Effector memory CD8-positive, alpha-beta T cell (primary cell): ENCODE measurements around the gene RAPGEF3.

ENCODE experiments used
- ATAC-seq: fragments of 150-1000 bp; cut with Tn5 transposase; replicated peaks from 2 replicates; pipeline ENCODE4 v1.10.0; 2021; ENCODE audit warnings: mild to moderate bottlenecking, moderate library complexity
- DNase-seq, 3 experiments: peaks; one replicate each; pipeline ENCODE4 v3.0.0; 2021
- H3K27ac Mint-ChIP-seq, 2 donors: one replicate each; pipeline ENCODE4 v1.8.0; 2022; ENCODE audit warnings: mild to moderate bottlenecking in 2 of 2, mixed read lengths in 2 of 2, moderate library complexity in 2 of 2
- H3K27me3 Mint-ChIP-seq, 2 donors: one replicate each; pipeline ENCODE4 v1.8.0; 2022; ENCODE audit warnings: mixed read lengths in 2 of 2
- H3K36me3 Mint-ChIP-seq: one replicate; pipeline ENCODE4 v1.8.0; 2022; ENCODE audit warnings: mild to moderate bottlenecking, moderate library complexity, mixed read lengths; ENCODE audit not compliant: insufficient read depth
- H3K4me1 Mint-ChIP-seq, 2 donors: one replicate each; pipeline ENCODE4 v1.8.0; 2022; ENCODE audit warnings: low read depth in 2 of 2, mixed read lengths in 2 of 2
- H3K4me3 Mint-ChIP-seq, 2 donors: one replicate each; pipeline ENCODE4 v1.8.0; 2022; ENCODE audit warnings: mild to moderate bottlenecking in 2 of 2, mixed read lengths in 2 of 2, moderate library complexity in 2 of 2
- H3K9me3 Mint-ChIP-seq, 2 donors: one replicate each; pipeline ENCODE4 v1.8.0; 2022; ENCODE audit warnings: mixed read lengths in 2 of 2

RAPGEF3 gene

GRCh38 chr12:47734725-47735480, 23.8 kb downstream of the RAPGEF3 start:
- H3K4me1 Mint-ChIP-seq: peaks cover 6 to 15% of the 10 kb centered on the region in 2 donors
- H3K4me3 Mint-ChIP-seq: no peak overlapping the region
- no peak overlapping the region for H3K27ac Mint-ChIP-seq
- no peaks in the 10 kb centered on the region for H3K9me3 Mint-ChIP-seq
- DNase-seq (no peak), ATAC-seq (no peak)
- H3K36me3 Mint-ChIP-seq: no peaks in the 10 kb centered on the region
- H3K27me3 Mint-ChIP-seq: peaks cover 0 to 7% of the 10 kb centered on the region in 2 donors

DNA sequence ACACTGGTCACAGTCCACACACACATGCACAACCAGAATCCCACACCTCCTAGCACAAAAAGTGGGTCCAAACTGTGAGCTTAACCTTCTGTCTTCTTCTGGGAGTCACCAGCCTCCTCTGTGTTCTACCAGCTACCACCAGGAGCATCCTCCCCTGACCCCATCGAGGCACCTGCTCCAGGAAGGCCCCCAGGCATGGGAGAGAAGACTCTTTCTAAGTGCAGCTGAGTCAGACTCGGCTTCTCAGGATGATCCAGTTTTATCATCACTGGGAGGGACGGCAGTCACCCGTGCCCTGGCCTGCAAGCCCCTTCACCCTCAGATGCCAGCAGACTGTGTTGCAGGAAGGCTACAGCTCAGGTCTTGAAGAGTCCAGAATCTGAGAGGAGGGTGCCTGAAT, 25.5 kb downstream of the RAPGEF3 start:
- no peaks in the 10 kb centered on the region for H3K9me3 Mint-ChIP-seq
- H3K27ac Mint-ChIP-seq: no peak overlapping the region
- DNase-seq (no peak), ATAC-seq (no peak)
- no peaks in the 10 kb centered on the region for H3K36me3 Mint-ChIP-seq
- no peak overlapping the region for H3K4me3 Mint-ChIP-seq
- peaks cover 2 to 9% of the 10 kb centered on the region in 2 donors for H3K4me1 Mint-ChIP-seq
- H3K27me3 Mint-ChIP-seq: peaks cover 0 to 7% of the 10 kb centered on the region in 2 donors

DNA sequence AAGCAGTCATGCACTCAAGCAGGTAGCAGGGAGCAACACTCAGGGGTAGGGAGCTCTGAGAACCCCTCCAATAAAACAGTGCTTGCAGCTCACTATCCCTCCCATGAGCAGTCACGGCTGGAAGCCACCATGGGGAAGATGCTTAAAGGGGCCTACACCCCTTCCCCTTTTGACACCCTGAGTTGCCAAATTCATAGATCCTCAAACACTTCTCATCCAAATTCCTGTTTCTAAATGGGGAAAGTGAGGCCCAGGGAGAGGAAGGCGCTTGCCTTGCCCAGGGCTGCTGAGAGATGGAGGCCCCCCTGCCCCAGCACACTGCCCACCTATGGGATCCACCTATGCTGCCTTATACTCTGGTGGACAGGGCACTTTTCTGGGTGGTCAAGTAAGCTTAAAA, 26.2 kb downstream of the RAPGEF3 start:
- Mint-ChIP-seq H3K27me3 (peaks cover 0 to 5% of the 10 kb centered on the region in 2 donors), H3K36me3 (no peaks in the 10 kb centered on the region), H3K4me3 (no peak overlapping the region), H3K9me3 (no peaks in the 10 kb centered on the region), H3K27ac (no peak overlapping the region), H3K4me1 (peaks cover 2 to 7% of the 10 kb centered on the region in 2 donors)
- no peak for ATAC-seq
- DNase-seq: no peak

GRCh38 chr12:47731723-47732122, 27.0 kb downstream of the RAPGEF3 start:
- Mint-ChIP-seq H3K9me3 (no peaks in the 10 kb centered on the region), H3K4me3 (no peak overlapping the region), H3K27ac (no peak overlapping the region), H3K36me3 (no peaks in the 10 kb centered on the region), H3K27me3 (no peaks in the 10 kb centered on the region), H3K4me1 (peaks cover 0 to 2% of the 10 kb centered on the region in 2 donors)
- ATAC-seq (no peak), DNase-seq (no peak)

GRCh38 chr12:47730341-47730744, 28.3 kb downstream of the RAPGEF3 start:
- H3K4me1 Mint-ChIP-seq: no peaks in the 10 kb centered on the region
- H3K9me3 Mint-ChIP-seq: no peaks in the 10 kb centered on the region
- H3K27ac Mint-ChIP-seq: no peak overlapping the region
- no peak overlapping the region for H3K4me3 Mint-ChIP-seq
- H3K27me3 Mint-ChIP-seq: peaks cover 0 to 2% of the 10 kb centered on the region in 2 donors
- no peak for DNase-seq
- no peak for ATAC-seq
- H3K36me3 Mint-ChIP-seq: no peaks in the 10 kb centered on the region

DNA sequence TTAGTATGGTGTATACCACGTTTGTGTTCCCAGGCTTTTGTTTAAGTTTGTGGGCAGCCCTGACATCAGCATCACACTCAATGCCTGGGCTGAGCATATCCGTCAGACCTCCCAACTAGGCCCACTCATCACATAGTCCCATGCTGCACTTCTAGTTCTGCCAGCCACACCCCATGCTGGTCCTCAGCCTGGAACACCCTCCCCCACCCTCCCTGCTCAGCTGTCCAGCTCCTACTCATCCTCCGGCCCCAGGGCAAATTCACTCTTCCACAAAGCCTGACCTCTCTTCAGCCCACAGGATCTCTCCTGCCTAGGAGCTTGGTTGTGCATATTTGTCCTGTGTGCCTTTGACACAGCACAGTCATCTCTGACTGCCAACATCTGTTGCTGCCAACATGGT, 29.4 kb downstream of the RAPGEF3 start:
- Mint-ChIP-seq H3K4me3 (no peak overlapping the region), H3K9me3 (no peaks in the 10 kb centered on the region), H3K27ac (no peak overlapping the region), H3K4me1 (peaks cover 4 to 7% of the 10 kb centered on the region in 2 donors), H3K36me3 (no peaks in the 10 kb centered on the region), H3K27me3 (peaks cover 0 to 13% of the 10 kb centered on the region in 2 donors)
- no peak for ATAC-seq
- no peak for DNase-seq

DNA sequence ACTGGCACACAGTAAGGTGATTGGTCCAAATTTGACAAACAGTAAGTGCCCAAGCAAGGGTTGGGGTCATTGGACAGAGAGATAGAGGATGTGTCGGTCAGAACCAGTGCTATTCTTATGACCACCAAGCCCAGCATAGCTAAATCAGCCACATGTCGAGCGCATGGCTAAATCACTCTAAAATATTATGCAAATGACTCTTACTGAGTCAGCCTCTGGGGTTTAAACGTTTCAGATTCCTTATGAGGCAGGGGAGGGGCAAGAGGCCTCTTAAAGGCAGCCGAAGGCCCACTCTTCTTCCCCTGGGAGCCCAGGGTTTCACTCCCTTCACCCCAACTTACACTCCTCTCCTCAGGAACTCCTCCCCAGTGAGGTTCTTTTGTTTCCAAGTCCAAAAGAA, 32.8 kb downstream of the RAPGEF3 start:
- Mint-ChIP-seq H3K4me3 (no peak overlapping the region), H3K27me3 (peaks cover 0 to 23% of the 10 kb centered on the region in 2 donors), H3K4me1 (peaks cover 29 to 36% of the 10 kb centered on the region in 2 donors), H3K9me3 (no peaks in the 10 kb centered on the region), H3K36me3 (peaks cover 3% of the 10 kb centered on the region), H3K27ac (no peak overlapping the region)
- no peak for DNase-seq
- no peak for ATAC-seq

- Mint-ChIP-seq H3K36me3 (peaks cover 3% of the 10 kb centered on the region), H3K27me3 (peaks cover 0 to 23% of the 10 kb centered on the region in 2 donors), H3K9me3 (no peaks in the 10 kb centered on the region), H3K4me3 (no peak within 1 kb of the TSS), H3K27ac (peak within 1 kb of the TSS; percentile 39 to 73), H3K4me1 (peaks cover 32 to 38% of the 10 kb centered on the region in 2 donors)
- DNase-seq (no peak), ATAC-seq (no peak)
Measured at GRCh38 chr12:47725091-47725772, 33.4 kb downstream of the RAPGEF3 start, which contains the start of gene ENDOU. Gene ENDOU (minus strand): TSS chr12:47725490. CDS start chr12:47725413, 77 bp downstream.

DNA sequence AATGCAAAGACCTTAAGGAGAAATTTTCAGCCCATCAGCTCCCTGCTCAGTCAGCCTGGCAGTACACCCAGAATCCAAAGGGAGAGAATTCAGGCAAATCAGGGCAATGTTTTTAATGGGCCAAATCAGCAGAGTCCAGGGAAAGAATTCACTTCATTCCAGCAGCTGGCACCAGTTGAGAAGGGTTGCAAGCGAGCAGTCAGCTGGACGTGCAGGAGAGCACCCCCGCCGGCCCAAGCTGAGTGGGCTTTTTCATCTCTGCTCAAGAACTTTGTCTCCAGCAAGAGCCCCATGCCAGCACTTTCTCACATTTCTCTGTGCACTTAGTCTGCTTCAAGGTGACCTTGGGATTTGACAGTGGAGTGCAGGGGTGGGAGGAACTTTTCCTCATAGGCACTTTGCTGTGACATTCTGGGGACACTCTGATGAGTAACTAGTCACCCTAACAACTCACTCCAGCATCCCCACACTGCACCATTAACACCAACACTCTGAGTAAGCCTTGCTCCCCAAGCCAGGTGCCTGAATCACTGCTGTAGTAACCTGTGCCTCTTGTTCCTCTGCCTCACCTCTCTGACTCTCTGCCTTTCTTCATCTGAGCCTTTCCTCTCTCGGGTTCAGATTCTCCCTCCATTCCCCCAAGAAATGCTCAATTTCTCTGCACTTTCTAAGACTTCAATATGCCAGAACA, 35.6 kb downstream of the RAPGEF3 start:
- H3K27ac Mint-ChIP-seq: no peak overlapping the region
- DNase-seq: no peak
- H3K4me1 Mint-ChIP-seq: peaks cover 33 to 39% of the 10 kb centered on the region in 2 donors
- H3K4me3 Mint-ChIP-seq: peak overlapping the region in 1 of 2 donors; percentile 28
- peaks cover 0 to 23% of the 10 kb centered on the region in 2 donors for H3K27me3 Mint-ChIP-seq
- H3K9me3 Mint-ChIP-seq: no peaks in the 10 kb centered on the region
- ATAC-seq: no peak
- peaks cover 7% of the 10 kb centered on the region for H3K36me3 Mint-ChIP-seq

DNA sequence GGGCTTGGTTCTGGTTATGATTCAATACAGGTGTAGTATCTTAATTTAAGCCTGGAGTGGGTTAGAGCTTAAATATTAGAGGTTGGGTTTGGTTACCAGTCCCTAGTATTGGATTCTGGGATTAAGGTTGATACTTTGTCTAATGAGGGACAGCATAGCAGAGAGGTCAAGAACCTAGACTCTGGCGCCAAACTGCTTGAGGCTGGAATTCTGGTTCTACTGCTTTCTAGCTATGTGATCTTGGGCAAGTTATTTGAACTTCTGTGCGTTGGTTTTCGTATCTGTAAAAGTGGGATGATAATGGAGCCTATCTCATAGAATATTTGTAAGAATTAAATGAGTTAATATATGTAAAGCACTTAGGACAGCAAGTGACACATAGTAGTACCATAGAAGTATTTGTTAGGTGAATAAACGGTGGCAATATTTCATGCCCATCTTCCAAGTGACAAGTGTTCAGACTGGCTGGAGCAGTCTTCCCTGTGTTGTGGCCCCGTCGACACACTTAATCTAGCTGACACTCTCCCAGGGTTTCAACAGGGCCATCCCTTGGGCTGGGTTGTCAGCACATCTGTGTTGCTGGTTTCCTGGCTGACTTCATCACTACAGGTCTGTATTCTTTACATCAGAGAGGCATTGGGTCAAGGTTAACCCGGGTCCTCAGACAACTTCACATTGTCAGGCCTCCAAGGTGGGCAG, 36.4 kb downstream of the RAPGEF3 start:
- H3K4me1 Mint-ChIP-seq: peaks cover 40 to 44% of the 10 kb centered on the region in 2 donors
- H3K9me3 Mint-ChIP-seq: no peaks in the 10 kb centered on the region
- ATAC-seq (no peak), DNase-seq (no peak)
- peak overlapping the region; percentile 21 to 88 for H3K27ac Mint-ChIP-seq
- H3K4me3 Mint-ChIP-seq: peak overlapping the region; percentile 62 to 77
- peaks cover 7% of the 10 kb centered on the region for H3K36me3 Mint-ChIP-seq
- peaks cover 0 to 23% of the 10 kb centered on the region in 2 donors for H3K27me3 Mint-ChIP-seq

DNA sequence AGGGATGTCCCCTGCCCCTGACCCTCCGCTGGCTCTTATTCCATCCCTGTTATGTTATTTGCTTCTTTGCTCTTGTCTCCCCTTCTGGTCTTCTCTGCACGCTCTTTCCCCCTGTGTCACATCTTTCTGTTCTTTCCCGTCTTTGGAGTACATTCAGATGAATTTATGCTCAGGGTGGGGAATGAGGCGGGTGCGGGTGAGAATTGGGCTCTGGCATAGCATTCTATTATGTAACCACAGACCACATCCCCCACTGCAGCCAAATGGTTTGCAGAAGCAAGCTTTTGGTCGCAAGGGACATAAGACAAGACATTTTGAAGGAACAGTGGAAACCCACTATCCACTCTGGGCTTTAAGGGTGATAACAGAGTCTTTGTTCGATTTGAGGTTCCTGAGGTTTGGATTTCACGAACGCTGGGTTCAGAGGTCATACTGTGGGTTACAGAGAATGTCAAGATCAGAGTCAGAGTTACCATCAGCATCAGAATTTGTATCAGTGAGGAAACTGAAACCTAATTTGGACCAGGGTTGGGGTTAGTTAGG, 37.2 kb downstream of the RAPGEF3 start:
- no peaks in the 10 kb centered on the region for H3K9me3 Mint-ChIP-seq
- H3K27ac Mint-ChIP-seq: peak overlapping the region; percentile 21 to 88
- peaks cover 40 to 44% of the 10 kb centered on the region in 2 donors for H3K4me1 Mint-ChIP-seq
- H3K36me3 Mint-ChIP-seq: peaks cover 7% of the 10 kb centered on the region
- H3K4me3 Mint-ChIP-seq: peak overlapping the region; percentile 62 to 77
- peaks cover 0 to 23% of the 10 kb centered on the region in 2 donors for H3K27me3 Mint-ChIP-seq
- ATAC-seq (peak; percentile 86), DNase-seq (peak; percentile 45 to 49 (median 48))

DNA sequence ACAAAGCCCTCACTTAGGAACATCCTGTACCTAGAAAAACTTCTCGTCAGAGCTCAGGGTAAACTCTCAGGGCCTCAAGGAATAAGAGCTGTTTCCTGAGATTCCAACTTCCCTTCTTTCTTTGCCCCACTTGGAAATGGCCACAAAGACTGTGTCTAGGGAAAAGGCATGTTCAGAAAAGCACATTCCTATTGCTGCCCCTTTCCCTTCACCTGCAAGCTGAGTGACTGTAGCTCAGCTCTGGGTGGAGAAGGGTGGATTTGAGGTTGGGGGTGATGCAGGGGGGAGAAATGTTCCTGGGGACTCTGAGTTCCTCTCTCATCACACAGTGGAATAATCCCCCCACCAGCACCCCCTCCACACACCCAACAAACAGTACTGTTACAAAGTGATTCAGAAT, 40.1 kb downstream of the RAPGEF3 start:
- Mint-ChIP-seq H3K27me3 (peaks cover 0 to 2% of the 10 kb centered on the region in 2 donors), H3K4me1 (peaks cover 30 to 33% of the 10 kb centered on the region in 2 donors), H3K36me3 (peaks cover 7% of the 10 kb centered on the region), H3K4me3 (no peak overlapping the region), H3K9me3 (no peaks in the 10 kb centered on the region), H3K27ac (peak overlapping the region in 1 of 2 donors; percentile 91)
- DNase-seq (no peak), ATAC-seq (no peak)
